Measurements from ENCODE around the gene CPEB1. TPM values are rescaled to one million over a fixed set of nuclear protein-coding genes. Genes with fewer than 3 reads are reported as not detected.

CPEB1 gene
- total RNA-seq, 1 donor from 2014 or later: 2.7 TPM

DNA sequence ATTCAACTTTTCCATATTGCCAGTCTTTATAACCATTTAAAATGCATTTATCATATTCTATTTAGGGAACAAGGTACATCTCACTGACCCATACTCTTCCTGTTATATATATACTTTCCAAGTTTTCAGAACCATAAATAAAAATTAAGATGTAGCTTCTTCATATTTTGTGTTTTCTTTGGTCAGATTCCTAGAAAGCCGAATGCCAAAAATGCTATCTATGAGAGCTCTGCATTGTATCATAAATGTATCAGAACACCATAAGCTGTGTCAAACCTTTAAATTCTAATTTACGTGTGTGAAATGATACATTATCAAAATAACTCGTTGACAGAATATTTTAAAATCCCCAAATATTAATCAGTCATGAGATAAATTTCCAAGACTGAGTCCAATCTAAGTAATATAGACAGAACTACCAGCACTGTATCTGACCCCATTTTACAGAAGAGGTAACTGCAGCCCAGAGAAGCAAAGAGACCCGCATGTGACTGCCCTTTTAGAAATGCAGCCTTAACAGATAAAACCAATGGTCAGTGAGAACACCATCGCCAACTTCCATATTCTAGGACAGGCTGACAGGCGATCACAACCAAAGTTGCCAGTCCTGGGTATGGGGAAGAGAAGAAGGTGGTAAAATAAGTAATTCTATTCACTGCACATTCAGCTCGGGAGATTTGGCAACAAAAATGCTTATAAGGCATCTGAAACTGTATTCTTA, 90.7 kb downstream of the CPEB1 start:
- Mint-ChIP-seq H3K4me3 (ENCODE audit: unreplicated experiment) (no peak overlapping the region), H3K9me3 (ENCODE audit: low read depth) (no peaks in the 10 kb centered on the region), H3K36me3 (ENCODE audit: low read depth) (peaks cover 2% of the 10 kb centered on the region), H3K4me1 (ENCODE audit: low read depth) (no peaks in the 10 kb centered on the region), H3K27me3 (ENCODE audit: low read depth) (peaks cover 41% of the 10 kb centered on the region), H3K27ac (ENCODE audit: unreplicated experiment) (no peak overlapping the region)
- TF ChIP-seq, protein P1, sequence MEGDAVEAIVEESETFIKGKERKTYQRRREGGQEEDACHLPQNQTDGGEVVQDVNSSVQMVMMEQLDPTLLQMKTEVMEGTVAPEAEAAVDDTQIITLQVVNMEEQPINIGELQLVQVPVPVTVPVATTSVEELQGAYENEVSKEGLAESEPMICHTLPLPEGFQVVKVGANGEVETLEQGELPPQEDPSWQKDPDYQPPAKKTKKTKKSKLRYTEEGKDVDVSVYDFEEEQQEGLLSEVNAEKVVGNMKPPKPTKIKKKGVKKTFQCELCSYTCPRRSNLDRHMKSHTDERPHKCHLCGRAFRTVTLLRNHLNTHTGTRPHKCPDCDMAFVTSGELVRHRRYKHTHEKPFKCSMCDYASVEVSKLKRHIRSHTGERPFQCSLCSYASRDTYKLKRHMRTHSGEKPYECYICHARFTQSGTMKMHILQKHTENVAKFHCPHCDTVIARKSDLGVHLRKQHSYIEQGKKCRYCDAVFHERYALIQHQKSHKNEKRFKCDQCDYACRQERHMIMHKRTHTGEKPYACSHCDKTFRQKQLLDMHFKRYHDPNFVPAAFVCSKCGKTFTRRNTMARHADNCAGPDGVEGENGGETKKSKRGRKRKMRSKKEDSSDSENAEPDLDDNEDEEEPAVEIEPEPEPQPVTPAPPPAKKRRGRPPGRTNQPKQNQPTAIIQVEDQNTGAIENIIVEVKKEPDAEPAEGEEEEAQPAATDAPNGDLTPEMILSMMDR (IDR thresholded peaks at IDR 0.05): no peak
- DNase-seq (ENCODE audit: low spot score): no peak

DNA sequence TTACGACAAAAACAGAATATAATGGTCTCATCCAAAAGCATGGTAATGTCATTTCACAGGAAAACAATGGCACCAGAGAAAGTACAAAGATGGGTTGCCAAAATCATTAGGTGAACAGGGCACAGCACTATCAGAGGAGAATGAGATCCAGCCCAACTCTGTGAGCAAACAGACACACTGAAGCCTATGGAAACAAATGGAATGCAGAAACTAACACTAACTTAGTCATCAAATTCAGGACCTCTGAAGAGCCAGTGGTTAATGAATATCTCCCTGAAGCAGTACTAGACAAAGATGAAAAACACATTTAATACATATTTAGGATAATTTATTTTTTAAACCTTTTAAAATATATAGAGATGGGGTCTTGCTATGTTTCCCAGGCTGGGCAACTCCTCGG, 92.3 kb downstream of the CPEB1 start:
- Mint-ChIP-seq H3K4me3 (ENCODE audit: unreplicated experiment) (no peak overlapping the region), H3K36me3 (ENCODE audit: low read depth) (peaks cover 7% of the 10 kb centered on the region), H3K9me3 (ENCODE audit: low read depth) (no peaks in the 10 kb centered on the region), H3K27me3 (ENCODE audit: low read depth) (peaks cover 43% of the 10 kb centered on the region), H3K4me1 (ENCODE audit: low read depth) (no peaks in the 10 kb centered on the region), H3K27ac (ENCODE audit: unreplicated experiment) (no peak overlapping the region)
- DNase-seq (ENCODE audit: low spot score): no peak
- TF ChIP-seq, protein P1 (IDR thresholded peaks at IDR 0.05): no peak

DNA sequence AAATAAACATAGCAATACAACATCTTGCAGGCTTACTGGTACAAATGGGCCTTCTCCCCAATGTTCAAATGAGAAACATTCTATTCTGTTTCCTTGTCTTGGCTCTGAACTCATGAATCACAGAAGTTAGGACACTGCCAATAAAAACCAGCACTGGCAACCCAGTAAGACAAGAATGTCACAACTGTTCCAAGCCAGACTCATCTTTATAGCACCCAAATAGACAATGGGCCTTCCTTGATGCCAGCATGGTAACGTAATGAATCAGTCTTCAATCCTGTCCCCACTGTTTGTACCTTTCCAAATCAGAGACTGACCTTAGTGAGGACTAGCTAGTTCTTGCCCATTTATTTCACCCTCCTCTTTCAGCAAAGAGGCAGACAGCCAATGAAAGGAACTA, 92.8 kb downstream of the CPEB1 start:
- TF ChIP-seq, protein P1 (IDR thresholded peaks at IDR 0.05): no peak
- H3K4me3 Mint-ChIP-seq (ENCODE audit: unreplicated experiment): no peak overlapping the region
- DNase-seq (ENCODE audit: low spot score): no peak
- H3K36me3 Mint-ChIP-seq (ENCODE audit: low read depth): peaks cover 7% of the 10 kb centered on the region
- no peaks in the 10 kb centered on the region for H3K9me3 Mint-ChIP-seq (ENCODE audit: low read depth)
- H3K4me1 Mint-ChIP-seq (ENCODE audit: low read depth): no peaks in the 10 kb centered on the region
- peaks cover 44% of the 10 kb centered on the region for H3K27me3 Mint-ChIP-seq (ENCODE audit: low read depth)
- no peak overlapping the region for H3K27ac Mint-ChIP-seq (ENCODE audit: unreplicated experiment)

DNA sequence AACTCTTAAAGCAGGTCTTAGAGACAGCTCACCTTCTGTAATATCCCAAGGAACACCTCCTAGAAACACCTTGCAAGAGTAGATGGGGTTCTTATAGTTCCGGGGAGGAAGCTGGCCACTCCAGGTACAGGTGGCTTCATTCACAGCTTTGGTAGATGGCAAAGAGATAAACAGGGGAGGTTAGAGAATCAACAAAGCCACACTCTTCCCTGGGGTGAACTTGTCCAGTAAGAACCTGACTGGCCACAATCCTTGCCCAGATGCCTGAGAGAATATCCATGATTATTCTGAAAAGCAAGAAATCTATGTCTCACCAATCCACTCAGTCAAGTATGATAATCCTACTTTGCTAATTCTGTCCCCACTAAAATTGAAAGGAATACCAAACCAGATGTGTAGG, 93.3 kb downstream of the CPEB1 start:
- Mint-ChIP-seq H3K4me1 (ENCODE audit: low read depth) (no peaks in the 10 kb centered on the region), H3K4me3 (ENCODE audit: unreplicated experiment) (no peak overlapping the region), H3K27ac (ENCODE audit: unreplicated experiment) (no peak overlapping the region), H3K27me3 (ENCODE audit: low read depth) (peaks cover 44% of the 10 kb centered on the region), H3K9me3 (ENCODE audit: low read depth) (no peaks in the 10 kb centered on the region), H3K36me3 (ENCODE audit: low read depth) (peaks cover 7% of the 10 kb centered on the region)
- TF ChIP-seq, protein P1 (IDR thresholded peaks at IDR 0.05): no peak
- no peak for DNase-seq (ENCODE audit: low spot score)

DNA sequence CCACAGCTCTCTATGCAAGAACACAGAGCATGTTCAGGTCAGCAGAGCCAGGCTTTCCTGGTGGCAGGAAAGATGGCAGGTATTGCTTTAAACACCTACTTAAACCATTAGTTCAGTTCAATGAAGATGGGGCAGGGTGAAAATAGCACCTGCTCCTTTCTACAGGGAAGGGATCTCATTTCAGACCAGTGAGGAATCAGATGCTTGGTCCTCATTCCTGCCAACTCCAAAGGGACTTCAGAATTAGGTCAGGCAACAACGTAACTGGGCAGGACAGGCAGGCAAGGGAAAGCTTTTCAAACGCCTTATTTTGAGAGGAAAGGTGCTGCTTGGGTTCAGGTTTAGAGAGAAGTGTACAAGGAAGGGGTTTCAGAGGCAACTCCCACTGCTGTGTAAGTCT, 94.3 kb downstream of the CPEB1 start:
- Mint-ChIP-seq H3K36me3 (ENCODE audit: low read depth) (peaks cover 7% of the 10 kb centered on the region), H3K4me1 (ENCODE audit: low read depth) (no peaks in the 10 kb centered on the region), H3K27ac (ENCODE audit: unreplicated experiment) (no peak overlapping the region), H3K27me3 (ENCODE audit: low read depth) (peaks cover 40% of the 10 kb centered on the region), H3K4me3 (ENCODE audit: unreplicated experiment) (no peak overlapping the region), H3K9me3 (ENCODE audit: low read depth) (no peaks in the 10 kb centered on the region)
- no peak for DNase-seq (ENCODE audit: low spot score)
- TF ChIP-seq, protein P1 (IDR thresholded peaks at IDR 0.05): no peak

All from chondrocyte (in vitro differentiated cells).